ENCODE measurements around the gene NKX1-1.
"Not testable (repeated sequence)": the region's sequence is repeated elsewhere in the genome, so short reads cannot be mapped to it uniquely, and the experiment has no call there.

Gene NKX1-1

DNA sequence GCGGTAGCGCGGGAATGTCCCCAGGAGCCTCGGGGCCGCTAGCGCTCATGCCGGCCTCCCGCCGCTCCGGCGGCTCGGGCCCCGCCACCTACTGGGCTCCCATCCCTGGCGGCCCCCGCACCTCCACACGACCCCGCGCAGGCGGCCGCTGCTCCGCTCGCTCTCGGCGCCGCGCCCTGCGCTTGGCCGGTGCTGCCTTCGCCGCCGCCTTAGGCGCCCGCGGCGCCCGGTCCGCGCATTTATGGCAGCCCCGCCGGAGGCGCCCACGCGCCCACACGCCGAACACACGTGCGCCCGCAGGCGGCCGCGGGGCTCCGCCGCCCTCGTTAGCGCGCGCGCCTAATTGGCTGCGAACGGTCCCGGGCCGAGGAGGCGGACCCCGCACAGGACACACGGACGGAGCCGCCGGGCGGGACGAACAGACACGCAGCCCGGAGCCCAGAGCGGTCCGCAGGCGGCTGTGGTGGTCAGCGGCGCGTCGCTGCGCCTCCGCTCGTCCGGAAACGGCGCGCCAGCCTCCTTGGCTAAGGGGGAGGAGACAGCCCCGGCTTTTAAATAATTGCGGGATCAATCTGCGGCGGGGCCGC, at the start of gene NKX1-1:
NKX1-1 (minus strand) TSS at position 49 of the 587 bp plus-strand sequence; CDS start at position 49, 0 bp downstream.
- no peak for DNase-seq

DNA sequence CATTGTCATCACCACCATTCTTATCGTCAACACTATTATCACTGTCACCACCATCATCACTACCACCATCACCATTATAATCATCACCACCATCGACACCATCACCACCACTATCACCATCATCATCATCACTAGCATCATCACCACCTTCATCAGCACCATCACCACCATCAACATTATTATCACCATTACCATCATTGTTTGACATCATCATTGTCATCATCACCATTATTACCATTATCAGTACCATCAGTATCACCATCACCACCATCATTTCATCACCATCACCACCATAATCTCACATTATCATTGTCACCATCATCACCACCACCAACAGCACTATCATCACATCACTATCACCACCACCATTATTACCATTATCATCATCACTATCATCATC, 47.5 kb upstream of the NKX1-1 start:
- DNase-seq, result no peak

DNA sequence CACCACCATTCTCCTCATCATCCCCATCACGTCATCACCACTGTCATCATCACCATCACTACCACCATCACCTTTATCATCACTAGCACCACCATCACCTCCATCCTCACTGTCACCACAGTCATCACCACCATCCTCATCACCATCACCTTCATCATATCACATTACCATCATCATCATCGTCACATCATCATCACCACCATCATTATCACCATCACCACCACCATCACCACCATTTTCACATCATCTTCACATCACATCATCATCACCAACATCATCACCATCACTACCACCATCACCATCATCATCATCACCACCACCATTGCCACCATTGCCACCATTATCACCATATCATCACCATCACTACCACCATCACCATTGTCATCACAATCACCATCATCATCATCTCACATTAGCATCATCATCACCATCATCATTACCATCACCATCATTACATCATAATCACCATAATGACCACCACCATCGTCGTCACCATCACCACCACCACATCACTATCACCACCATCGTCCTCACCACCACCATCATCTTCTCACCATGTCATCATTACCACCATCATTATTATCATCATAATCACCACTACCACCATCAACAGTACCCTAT, 46.3 kb upstream of the NKX1-1 start:
- no peak for DNase-seq

DNA sequence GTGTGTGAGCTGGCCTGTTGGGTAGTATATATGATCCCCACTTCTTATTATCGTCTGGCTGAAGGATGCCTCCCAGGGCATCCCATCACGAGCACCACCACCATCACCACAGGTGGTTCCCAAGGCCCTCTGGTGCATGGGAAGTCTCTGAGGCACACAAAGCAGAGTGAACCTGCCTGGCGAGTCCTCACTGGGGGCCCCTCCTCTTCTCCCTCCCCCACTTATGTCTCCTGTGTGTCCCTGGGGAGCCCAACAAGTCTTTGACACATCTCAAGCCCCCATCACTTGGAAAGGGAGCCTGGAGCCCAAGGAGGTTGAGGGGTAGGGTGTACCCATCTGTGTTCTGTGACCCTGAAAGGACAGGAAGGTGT, 45.5 kb upstream of the NKX1-1 start:
- DNase-seq, result no peak

DNA sequence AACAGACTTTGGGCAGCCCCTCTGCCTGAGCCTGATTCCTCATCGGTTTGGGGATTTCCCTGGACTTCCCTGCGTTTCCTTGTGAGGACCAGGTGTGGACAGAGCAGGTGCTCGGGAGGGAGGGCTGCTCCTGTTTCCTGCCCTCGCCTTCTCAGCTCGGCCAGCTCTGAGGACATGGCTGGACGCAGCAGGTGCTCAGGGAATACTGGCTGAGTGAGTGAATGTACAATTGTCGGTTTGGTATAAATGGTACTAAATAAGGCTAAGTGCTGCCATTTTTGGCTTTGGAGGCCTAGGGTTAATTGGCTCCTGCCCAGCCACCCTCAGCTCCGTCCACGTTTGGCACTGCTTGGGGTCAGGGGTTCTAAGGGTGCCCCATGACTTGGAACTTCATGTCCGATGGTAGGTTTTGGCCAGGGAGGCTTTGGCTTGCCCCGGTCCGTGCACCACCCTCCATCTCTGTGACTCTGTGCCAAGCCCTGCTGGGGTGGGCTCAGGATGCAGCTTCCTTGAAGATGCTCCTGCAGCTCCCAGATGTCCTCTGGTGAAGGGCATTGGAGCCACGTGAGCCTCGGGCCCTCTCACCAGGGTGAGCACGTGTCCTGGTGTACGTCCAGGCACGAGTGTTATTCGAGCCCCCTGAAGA, 45.0 kb upstream of the NKX1-1 start:
- DNase-seq, result no peak

DNA sequence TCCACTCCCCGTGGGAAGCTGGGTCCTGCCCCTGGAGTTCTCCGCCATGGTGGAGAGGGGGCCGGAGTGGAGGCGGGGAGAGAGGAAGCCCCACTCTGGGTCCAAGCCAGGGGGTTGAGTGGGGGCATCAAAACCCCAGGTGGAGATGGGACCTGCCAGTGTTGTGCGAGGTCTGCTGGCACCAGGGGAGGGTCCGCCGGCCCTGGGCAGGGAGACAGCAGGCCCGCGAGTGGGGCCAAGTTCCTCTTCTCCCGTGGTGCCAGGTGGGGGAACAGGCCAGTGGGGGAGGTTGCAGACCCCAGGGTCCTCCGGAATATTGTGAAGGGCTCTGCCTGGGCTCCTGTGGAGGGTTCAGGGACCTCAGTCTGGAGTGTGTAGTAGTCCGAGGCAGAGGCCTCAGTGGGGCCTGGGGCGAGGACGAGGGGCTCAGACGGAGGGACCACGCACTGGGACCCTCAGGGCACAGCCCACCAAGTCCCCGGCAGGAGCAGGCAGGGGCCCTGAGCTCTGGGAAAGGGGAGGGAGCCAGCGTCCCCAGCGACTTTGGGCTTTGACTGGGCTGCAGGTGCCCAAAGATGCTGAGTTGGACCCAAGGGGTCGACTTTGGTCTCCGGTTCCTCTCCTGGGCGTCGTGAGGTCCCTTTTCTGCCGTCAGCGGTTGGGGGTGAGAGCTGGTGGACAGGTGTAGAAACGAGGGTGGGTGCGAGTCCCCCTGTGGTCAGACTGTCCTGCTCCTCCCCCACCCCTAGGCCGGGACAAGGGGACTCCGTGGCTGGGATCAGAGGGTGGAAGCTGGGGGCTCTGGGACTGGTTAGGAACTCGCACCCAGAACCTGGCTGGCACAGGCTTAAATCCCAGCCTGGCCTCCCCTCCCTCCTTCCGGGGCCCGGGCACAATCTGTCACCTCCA, 43.8 kb upstream of the NKX1-1 start:
- DNase-seq, result no peak

DNA sequence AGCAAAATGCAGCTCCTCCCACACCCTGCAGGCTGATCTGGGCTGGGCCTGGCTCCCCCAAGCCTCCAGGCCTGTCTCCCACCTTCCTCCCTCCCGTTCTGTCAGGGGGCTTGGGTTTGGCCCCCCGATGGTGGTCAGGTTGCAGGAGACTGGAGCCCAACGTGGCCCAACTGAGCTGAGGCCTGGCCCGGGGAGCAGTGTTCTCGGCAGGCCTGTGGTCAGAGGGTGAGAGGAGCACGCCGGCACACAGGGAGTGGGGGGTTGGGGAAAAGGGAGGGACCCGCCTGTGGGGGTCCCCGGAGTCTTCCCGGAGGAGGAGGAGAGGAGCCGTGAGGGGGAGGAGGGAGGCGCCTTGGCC, 43.2 kb upstream of the NKX1-1 start:
- DNase-seq, result no peak

DNA sequence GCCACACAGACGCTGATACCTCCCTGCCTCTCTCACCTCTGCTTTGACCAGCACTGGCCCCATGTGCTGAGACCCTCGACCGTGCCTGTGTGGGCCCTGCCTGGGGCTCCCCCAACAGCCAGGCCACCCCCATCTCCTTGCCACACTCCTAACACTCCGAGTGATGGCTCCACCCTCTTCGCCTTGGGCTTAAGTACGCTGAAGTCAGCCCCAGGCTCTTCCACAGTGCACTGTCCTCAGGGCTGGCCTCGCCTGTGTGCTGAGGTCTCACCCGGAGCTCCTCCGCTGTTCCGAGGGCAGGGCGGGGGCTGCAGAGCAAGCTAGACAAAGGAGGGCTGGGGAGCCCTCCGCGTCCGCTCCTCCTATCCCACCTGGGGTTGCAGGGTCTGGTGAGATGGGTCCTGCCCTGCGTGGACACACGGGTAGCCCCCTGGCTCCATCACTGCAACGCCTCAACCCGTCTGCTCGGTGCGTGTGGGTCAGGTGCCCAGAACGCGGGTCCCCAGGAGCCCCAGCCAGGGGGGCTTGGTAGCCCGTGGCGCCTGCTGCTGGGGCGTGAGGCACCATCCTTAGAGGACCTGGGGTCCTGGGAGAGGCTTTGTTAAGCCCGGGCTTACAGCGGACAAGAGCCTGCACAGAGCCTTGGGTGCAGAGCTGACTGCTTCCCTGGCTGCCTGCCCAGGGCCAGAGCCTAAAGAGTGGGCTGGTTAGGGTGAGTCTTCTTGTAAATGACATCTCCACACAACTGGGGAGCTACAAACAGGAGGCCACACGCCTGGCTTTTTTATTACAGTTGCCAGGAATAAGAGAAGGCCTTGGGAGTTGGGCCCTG, 42.6 kb upstream of the NKX1-1 start:
- no peak for DNase-seq

DNA sequence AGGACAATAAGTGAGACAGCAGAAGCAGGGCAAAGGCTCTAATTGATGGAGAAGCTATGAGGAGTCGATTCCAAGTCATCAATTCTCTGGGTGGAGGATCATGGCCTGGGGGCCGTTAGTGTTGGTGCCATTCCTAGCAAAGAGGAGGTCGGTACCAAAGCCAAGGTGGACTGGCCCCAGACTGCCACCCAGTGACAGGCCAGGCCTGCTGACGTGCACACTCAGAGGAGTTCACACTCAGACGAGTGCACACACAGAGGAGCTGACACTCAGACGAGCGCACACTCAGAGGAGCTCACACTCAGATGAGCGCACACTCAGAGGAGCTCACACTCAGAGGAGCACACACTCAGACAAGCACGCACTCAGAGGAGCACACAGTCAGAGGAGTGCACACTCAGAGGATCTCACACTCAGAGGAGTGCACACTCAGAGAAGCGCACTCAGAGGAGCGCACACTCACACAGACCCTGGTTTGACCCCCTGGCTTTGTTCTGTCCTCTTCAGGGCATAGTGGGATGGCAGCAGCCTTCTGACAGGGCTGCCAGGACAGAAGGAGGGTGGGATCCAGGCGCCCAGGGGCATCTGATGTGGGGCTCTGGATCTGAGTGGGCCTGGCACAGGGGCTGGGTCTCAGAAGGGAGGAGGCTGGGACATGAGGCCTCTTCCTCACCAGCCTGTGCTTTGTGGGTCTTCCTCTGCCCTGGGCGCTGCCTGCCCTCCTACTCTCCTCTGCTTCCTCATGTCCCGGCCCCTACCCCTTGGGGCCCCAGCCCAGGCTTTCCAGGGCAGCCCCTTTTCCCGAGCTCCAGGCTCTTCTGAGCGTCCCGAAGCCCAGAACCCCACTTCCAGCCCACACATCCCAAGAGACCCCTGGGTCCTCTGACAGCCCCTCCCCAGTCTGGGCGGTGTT, 41.7 kb upstream of the NKX1-1 start:
- DNase-seq, result no peak

DNA sequence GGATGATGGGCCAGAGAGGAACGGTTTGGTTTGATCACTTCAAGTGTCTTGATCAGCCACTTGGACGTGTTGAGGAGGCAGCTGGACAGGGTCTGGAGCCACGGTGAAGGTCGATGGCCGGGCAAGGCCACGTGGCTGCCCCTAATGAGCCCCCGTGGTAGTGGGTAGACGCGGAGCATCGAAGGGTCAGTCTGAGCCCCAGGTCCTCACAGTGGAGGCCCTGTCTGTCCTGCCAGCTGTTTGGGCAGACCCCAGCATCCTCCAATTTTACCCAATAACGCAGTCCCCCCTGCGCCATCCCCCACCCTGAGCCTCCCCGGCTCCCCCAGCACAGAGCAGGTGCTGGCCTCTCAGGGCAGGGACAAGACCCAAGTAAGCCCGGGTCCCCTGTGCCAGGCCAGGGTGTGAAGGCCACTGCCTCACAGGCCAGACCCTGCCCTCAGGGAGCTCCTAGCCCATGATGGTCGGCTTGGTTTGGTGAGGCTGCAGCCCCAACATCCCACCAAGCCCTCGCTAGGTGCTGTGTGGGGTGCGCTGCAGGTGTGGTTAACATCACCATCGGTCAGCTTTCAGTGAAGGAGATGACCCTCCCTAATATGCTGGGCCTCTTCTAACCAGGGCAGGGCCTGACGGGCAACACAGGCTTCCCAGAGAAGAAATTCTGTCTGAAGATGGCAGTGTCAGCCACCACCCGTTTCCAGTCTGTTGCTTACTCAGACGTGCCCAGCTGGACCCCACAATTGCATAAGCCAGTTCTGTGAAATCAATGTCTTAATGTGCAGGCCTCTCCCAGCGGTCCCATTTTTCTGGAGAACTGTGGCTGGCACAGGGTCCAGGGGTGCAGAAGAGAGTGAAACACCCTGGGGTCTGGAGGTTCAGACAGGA, 40.5 kb upstream of the NKX1-1 start:
- no peak for DNase-seq

DNA sequence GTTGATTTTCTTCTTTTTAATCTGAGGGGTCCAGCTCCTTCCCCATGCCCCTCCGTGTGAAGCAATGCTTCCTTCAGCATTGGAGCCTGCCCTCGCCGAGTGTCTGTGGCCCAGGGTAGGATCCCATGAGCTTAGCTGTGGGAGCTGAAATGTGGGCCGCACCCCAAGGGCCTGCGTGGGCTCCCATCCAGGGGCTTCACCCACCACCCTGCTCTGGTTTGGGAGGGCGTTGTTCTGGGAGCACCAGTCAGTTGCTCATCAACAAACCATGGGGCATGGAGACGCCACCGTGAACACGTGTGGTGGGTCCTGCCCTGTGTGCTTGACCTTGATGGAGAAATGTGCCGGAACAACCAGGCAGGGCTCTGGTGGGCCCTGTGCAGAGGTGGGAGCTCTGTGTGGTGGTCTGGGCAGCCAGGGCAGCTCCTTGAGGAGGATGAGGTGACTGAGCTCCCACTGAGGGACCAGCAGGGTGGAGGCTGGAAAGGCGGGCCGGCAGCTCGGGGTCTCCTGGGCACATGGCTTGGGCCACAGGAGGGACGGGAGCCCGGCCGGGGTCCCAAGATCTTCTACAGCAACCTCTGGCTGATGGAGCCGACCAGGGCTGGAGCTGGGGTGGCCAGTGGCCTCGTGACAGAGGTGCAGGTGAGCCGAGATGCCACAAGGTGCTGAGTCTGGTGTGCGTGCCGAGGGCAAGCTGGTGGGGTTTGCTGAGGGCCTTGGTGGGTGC, 39.6 kb upstream of the NKX1-1 start:
- DNase-seq, result no peak

DNA sequence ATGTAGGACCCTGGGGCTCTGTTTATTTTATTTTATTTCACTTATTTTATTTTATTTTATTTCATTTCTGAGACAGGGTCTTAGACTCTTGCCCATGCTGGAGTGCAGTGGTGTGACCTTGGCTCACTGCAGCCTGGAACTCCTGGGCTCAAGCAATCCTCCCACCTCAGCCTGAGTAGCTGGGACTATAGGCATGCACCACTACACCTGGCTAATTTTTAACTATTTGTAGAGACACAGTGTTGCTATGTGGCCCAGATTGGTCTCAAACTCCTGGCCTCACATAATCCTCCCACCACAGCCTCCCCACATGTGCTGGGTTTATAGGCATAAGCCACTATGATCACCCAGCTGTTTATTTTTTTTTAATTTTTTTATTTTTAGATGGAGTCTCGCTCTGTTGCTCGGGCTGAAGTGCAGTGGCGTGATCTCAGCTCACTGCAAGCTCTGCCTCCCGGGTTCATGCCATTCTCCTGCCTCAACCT, 37.5 kb upstream of the NKX1-1 start:
- DNase-seq, result not testable (repeated sequence)

DNA sequence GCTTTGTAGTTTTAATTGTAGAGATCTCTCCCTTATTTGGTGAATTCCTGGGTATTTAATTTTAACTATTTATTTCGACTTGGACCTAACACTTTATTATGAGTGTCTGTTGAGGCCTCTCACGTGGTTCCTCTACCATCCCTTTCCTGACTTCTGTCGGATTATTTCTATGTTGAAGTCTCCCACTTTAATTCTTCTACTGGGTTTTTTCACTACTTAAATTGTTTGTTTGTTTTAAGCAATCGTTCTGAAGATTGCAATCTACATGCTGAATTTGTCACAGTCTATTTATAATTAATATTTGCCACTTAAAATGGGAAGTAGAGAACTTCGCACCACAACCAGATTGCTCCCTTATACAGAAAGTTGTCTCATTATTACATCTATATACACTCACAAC, 20.8 kb upstream of the NKX1-1 start:
- no peak for DNase-seq

DNA sequence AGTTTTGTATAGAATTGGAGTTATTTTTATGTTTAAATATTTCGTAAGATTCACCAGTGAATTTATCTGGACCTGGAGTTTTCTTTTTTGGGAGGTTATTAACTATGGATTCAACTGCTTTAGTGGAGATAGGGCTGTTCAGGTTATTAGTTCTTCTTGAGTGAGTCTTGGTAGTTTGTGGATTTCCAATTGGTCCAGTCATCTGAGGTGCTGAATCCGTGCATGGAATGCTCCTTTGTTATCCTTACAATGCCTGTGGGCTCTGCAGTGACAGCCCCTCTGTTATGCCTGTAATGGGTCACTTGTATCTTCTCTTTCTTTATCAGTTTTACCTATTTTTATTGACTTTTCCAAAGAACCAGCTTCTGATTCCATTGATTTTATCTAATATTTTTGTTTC, 15.4 kb upstream of the NKX1-1 start:
- DNase-seq, result no peak

DNA sequence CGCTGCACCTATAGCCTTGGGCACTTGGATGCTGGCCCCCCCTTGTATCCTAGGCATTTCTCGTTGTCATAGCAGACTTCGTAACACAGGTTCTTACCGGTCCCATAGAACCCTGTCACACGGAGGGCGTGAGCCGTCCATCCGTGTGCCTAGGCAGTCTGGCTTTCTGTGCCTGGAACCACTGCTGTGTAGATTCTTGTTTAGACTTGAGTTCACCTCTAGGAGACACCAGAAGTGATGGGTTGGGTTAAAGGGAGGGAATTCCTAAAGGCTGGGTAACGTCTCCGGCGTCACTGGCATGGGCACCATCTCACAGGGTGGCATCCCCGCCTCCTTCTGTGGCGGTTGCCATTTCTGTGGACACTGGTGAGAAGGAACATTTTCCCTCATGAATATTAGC, 13.5 kb upstream of the NKX1-1 start:
- DNase-seq, result no peak

DNA sequence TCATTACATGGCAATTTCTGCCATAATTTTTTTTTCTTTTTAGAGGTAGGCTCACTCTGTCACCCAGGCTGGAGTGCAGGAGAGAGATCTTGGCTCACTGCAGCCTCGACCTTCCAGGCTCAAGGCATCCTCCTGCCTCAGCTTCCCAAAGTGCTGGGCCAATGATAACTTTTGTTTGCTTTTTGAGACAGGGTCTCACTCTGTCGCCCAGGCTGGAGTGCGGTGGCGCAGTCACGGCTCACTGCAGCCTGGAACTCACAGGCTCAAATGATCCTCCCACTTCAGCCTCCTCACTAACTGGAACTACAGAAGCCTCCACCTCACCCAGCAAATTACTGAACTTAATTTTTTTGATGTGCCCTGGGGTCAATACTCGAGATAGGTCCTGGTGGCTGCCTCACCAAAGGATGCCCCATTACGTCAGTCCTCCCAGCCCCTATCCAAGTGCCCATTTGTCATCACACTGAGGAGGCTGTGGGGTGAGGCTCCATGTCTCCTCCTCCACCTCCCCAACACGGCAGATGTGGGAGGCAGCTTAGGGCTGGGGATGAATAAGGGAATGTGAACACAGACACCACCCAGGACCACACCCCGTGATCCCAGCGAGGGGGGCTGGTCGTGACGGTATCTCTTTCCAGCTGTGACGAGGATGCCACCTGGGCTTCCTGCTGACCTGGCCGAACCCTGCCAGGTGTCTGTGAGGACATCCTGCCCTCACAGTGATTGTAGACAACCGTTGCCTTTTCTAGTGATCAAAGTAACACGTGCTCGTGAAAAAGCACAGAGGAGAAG, 12.4 kb upstream of the NKX1-1 start:
- no peak for DNase-seq

DNA sequence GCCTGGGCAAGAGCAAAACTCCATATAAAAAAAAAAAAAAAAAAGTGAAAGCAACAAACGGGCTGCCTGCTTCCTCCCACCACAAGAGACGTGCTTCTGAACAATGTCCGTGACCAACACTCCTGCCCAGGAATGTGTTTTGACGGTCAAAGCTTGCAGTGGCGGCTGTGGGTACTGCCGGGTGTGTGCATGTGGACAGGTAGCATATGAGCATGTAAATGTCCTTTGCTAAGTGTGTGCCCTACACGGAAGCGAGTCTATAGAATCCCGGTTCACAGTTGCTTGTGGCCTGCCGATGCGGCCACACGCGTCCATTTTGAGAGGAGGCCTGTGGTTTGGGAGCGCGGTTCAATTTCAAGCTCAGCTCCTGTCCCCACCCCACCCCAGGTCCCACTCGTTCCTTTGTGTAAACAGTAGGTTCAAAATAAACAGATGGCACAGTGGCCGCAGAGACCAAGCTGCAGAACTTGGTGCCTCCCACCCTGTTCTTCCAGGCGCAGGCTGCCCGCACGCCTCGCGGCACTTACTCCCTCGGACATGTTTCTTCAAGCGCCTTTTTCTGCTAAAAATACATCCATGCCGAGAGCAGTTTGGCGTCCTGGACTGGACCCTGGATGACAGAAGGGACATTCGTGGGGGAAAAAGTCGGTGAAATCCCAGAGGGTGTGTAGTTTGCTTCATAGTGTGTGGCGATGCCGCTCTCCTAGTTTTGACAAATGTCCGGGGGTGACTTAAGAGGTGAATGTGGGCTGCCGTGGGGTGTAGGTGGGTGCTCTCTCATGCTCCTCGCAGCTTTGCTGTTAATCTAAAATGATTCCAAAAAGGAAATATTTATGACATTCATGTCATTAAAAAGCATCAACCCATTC, 11.5 kb upstream of the NKX1-1 start:
- DNase-seq, result no peak

DNA sequence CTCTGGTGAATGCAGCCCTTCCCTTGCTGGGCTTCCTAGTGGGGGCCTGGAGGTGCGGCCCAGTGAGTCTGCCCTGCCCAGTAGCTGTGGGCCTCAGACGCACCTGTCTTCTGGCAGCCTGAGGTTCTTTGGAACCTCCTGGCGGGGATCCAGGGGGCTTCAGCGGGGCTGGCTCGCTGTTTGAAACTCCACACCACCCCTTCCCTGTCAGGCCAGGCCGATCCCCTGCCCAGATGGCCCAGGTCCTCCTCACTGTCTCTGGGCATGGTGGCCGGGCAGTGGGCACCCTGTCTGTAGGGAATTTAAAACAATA, 10.7 kb upstream of the NKX1-1 start:
- DNase-seq, result no peak
